HG02623 (cell line): ENCODE results near the gene ZNF143.
"Not testable (repeated sequence)": the region's sequence is repeated elsewhere in the genome, so short reads cannot be mapped to it uniquely, and the experiment has no call there.

Experiments
- ATAC-seq: cut with Tn5 transposase; IDR thresholded peaks from one replicate; pipeline ENCODE4 v1.9.1; 2021; ENCODE audit warnings: moderate library complexity; ENCODE audit not compliant: unreplicated experiment

ZNF143 gene

DNA sequence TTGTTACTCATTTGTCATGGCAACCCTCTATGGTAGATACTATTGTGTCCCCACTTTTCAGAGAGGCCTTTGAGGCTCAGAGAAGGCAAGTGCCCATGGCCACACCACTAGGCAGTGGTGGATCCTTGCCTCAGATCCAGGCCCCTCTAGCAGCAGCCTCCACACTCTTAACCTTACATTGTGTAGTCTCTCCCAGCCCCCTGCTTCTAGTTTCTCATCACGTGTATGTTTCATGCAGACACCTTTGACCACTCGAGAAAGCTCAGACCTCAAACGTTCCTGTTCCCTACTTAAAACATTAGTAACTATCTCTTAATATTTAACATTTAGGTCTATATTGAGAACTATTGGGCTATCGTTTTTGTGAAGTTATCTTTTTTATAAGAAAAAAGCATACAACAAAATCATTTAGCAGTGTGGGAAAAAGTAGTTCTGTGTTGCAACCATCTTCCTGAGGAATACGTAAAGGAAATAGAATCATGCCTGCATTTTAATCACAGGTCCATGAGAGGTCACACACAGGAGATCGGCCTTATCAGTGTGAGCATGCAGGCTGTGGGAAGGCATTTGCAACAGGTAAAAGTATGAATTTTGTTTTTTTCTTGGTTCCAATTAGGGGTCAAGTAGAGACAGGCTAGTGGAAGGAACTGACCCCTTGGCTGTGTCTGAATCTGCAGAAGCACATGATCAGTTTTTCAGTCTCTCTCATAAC, 35.1 kb downstream of the ZNF143 start:
- ATAC-seq = no peak

DNA sequence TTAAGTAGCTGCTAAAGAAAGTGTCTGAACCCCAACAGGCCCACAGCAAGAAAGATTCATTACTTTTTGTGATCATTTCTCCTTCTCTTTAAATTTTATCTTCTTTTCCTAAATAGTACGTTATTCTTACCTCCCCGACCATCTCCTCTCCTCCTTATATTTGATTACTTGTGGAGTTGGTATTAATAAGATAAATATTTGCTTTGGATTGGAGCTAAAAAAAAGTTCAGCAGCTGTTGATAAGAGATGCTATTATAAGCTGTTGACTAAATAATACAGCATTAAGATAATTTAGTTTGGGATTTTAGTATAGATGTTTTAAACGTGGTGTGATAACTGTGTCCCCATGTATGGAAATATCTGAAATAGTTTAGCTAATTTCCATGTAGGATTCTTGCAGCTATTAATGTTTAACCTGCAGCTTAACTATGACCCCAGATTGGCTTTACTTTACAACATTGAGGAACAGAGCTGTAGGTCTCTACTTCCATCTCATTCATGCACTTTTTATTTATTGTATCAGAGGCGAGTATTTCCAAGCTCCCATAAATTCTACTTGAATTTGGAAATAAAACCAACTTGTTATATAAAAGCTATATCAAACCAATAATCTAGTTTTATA, 37.8 kb downstream of the ZNF143 start:
- ATAC-seq = no peak

DNA sequence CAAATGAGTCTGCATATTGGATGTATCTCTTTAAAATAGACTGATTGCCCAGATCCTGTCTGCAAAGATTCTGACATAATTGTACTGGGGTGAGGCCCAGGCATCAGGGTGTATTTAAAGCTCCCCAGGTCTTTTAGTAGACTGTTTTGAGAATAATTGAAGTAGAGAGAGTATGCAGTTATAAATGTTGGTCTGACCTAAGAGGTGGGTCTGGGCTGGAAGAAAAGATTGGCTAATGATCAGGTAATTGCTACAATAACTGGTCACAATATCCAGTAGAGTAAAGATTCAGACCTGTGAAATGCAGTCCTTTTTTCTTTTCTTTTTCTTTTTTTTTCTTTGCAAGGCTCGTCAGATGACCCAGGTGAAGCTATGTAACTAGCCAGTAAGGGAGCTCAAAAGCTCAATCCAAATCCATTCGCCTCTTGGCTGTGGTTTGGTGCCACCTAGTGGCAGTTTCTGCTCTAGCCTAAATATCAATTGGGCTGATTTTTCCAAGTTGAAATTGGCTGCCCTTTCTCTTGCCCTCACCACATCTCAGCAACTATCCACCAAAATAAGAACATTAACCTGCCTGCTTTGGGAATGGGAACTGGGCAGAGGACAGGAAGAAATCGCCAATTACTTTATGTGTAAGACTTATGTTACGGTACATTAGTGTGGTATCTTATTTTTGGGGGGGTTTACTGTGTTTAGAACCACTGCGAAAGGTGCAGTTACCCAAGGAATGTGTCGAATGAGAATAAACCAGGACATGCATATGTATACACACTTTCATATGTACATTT, 45.9 kb downstream of the ZNF143 start:
- no peak for ATAC-seq

DNA sequence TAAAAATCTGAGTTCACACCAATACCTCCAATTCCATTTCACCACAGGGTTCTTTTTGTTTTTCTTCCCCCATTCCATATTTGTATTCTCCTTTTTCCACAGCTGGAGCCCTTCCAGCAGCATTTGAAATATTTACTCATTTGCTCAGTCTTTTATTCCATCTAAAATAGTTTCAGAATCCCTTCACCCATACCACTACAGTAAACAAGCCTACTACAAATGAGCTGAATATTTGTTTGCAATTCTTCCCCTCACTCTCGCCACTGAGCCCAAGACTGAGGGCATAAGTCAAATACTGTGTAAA, 46.4 kb downstream of the ZNF143 start:
- no peak for ATAC-seq

DNA sequence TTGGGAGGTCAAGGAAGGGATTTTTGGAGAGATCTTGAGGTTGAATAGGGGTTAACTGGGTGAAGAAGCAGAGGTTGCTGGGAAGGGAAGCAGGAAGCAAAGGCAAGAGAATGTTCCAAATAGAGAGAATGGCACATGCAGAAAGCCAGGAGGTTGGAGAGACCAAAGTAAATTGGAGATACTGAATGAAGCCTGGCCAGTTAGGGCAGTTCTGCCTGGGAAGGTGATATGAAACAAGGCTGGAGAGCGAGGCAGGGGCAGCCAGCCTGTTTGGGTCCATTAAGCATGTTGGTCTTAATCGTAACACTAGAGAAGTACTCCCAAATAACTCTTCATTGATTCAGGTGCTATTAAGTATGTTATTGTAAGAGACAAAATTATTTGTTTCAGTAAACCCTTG, 48.2 kb downstream of the ZNF143 start:
- ATAC-seq = no peak

DNA sequence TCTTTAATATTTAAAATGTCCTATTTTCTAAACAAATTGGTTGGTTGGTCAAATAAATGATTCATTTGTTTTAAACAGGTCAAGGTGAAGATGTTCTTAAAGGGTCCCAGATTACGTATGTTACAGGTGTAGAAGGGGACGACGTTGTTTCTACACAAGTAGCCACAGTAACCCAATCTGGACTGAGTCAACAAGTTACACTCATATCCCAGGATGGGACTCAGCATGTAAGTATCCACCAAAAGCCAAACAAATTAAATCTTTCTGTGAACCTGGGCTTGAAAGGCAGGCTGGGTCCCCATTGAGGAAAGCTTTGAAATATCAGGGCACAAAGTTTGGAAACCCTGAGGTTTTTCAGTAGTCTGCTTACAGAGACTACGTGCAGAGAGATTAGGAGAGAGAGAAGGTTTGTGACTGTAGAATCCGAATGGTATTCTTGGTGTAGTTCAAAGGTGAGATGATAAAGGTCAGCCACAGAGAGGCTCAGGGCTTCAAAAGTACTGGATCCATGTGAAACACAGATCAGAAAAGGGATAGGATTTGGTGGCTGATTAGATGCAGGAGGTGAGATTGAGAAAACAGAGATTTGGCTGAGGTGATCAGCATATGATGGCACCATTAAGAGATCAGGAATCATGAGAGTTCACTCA, 51.7 kb downstream of the ZNF143 start:
- no peak for ATAC-seq

DNA sequence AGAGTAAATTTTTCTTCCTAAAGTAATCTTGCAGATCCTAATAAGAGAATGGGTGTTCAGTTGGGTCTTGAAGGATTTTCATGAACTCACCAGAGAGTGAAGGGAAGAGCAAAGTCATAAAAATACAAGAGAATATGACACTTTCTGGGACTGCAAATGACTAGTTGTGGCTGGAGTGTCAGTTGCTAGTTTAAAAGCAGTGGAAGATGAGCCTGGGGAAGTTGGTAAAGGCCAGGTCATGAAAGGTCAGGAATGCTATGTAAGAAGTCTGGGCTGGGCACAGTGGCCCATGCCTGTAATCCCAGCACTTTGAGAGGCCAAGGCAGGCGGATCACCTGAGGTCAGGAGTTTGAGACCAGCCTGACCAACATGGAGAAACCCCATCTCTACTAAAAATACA, 53.8 kb downstream of the ZNF143 start:
- ATAC-seq = not testable (repeated sequence)

DNA sequence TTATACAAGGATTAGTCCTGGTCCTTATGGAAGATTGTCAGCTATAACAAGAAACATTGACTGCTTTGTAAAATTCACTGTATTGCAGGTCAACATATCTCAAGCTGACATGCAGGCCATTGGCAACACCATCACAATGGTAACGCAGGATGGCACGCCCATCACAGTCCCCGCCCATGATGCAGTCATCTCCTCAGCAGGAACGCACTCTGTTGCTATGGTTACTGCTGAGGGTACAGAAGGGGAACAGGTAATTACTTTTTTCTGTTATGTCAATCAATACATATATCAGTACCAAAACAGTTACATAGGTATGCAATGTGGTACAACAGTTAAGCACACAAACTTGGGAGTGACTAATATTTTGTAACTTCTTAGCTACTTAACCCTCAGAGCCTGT, 55.3 kb downstream of the ZNF143 start:
- ATAC-seq = no peak

DNA sequence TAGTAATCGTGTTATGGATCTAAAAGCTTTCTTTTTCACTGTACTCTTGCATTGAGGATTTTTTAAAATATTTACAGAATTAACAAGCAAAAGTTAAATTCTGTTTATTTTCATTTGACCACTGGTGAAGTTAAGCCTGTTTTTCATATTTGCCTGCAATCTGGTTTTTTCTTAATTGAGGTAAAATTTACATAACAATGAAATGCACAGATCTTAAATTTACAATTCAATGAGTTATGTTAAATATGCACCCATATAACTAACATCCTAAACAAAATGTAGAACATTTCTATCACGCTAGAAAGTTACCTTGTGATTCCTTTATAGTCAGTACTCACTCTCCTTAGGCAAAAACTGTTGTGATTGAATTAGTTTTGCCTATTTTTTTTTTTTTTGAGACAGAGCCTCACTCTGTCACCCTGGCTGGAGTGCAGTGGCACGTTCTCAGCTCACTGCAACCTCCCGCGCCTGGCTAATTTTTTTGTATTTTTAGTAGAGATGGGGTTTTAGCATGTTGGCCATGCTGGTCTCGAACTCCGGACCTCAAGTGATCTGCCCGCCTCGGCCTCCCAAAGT, 58.1 kb downstream of the ZNF143 start:
- ATAC-seq = no peak

DNA sequence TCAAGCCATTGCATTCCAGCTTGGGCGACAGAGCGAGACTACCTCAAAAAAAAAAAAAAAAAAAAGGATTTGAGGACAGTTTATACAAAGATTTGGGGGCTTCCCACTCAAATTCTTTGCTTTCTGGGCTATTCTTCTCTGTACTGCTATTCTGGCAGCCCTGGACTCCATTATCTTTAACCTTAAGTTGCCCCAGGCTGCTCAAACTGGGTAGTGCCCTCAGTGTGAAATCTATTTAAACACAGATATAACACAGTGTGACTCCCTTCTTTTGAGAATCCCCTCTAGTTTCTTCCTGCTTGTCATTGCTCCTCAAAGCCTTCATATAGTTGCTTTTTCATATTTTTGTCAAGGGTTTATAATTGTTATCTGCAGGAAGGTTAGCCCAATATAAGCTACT, 63.2 kb downstream of the ZNF143 start:
- ATAC-seq = no peak

DNA sequence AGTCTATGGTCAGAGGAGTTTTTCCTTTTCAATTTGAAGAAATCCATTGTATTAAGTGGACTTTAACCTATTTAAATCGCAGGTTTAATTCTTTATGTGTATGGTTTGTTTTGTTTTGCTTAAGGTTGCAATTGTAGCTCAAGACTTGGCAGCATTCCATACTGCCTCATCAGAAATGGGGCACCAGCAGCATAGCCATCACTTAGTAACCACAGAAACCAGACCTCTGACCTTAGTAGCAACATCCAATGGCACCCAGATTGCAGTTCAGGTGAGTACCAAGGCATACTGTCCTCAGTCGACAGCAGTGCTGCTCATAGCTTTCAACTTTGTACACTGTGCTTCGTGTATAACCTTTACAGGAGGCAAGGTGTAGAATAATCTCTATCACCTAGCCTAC, 64.3 kb downstream of the ZNF143 start:
- no peak for ATAC-seq

DNA sequence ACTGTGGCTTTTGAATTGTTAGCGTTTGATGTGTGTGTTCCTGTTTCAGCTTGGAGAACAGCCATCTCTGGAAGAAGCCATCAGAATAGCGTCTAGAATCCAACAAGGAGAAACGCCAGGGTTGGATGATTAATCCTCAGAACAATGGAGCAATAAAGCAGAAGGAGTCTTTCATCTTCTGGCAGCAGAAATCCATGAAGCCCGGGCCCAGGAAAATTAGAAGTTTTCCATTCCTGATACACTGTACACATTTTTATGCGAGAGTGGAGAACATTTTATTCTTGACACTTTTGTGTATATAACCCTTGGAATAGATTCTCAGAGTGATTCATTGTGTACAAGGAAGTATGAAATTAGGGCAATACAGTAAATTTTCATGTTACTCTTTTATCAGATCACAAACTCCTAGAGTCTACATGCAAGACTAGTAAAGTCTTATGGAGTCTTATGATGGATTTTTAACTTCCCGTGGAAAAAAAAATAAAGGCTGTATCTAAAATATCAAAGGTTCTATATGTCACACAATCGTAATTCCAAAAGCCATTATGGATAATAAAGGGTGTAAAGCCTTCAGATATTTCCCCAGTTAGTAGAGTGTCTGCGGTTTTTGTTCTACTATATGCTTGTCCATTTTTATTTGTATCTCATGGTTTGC, 66.8 kb downstream of the ZNF143 start:
- no peak for ATAC-seq

DNA sequence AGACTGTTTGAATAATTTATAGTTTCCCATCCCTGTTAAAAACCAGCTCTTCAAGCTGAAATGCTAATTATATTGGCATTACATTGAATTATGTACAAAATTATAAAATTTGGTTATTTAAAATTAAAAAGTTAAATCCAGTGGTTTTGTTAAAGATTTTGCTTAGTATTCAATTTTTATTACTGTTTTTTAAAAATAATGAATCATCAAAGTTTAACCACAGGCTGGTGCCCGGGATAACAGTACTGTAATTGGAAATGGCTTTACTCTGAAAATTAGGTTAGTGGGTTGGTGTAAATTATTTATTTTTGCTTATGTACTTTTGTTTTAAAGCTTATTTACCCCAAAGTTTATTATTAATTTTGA, 67.3 kb downstream of the ZNF143 start:
- no peak for ATAC-seq

DNA sequence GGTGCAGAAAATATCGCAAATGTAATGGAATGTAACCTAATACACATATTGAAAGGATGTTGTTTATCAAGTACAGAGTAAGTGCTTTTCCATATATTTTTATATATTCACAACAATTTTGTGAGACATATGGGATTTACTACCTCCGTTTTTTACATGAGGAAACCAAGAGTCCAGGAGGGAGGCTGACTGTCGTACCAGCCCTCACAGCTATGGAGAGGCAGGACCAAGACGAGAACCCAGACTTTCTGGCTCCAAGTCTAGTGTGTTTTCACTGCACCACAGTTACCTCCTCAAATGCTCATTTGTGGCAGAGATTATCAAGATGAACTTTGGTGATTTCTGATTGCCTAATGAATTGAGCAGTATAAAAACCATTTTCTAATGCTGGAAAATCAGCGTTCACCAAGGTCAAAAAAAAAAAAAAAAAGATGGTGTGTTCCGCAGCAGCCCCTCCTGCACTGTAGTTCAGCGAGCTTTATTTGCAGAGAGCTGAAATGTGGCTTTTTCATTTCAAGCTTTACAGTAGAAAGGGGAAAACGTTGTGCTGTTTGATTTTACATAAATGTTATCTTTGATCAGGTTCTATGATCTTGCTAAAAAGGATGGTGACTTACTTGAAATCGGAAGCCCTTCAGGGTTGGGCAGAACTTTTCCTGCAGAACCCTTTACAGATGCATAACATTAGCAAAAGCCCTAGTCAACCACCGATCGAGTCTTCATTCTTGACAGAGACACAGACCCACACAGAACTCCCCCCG, 67.9 kb downstream of the ZNF143 start:
- no peak for ATAC-seq

DNA sequence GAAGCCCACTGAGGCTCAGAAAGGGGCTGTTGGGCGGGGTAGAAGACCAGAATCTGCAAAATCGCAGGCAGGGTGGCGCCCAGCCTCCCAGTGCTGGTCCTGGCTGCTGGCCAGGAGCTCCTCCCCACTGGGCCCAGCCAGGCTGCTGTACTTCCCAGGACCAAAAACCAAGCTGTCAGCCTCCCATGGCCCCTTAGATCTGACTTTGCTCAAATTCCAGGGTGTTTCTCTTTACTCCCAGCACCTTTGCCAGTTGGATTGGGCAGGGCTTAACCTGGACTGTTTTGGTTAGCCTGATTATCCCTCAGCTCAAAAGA, 68.5 kb downstream of the ZNF143 start:
- no peak for ATAC-seq

DNA sequence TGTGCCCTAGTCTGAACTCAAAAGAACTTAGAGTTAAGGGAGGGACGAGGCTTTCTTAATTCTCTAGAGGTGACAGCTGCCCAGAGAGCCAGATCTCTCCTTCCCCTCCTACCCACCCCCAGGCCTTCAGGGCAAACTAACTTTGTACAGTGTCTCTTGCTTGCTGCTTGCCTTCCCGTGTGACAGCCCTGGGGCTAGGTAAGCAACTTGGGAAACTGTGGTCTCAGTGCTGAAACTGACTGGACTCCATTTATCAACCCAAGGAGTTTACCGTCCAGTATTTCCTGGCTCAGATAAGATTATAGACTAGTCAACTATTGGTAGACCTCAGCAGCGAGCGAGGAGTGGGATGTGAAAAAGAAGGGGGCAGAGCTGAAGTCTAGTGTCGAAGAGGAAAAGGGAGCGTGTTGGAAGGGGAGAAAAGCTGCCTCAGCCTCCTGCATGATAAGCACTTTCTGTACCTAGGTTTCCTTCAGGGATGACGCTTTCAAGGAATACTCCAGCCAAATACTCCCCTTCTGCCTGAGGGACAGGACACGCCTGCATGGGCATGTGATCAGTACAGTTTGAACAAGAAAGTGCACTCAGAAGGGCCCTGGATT, 69.3 kb downstream of the ZNF143 start:
- ATAC-seq = no peak

DNA sequence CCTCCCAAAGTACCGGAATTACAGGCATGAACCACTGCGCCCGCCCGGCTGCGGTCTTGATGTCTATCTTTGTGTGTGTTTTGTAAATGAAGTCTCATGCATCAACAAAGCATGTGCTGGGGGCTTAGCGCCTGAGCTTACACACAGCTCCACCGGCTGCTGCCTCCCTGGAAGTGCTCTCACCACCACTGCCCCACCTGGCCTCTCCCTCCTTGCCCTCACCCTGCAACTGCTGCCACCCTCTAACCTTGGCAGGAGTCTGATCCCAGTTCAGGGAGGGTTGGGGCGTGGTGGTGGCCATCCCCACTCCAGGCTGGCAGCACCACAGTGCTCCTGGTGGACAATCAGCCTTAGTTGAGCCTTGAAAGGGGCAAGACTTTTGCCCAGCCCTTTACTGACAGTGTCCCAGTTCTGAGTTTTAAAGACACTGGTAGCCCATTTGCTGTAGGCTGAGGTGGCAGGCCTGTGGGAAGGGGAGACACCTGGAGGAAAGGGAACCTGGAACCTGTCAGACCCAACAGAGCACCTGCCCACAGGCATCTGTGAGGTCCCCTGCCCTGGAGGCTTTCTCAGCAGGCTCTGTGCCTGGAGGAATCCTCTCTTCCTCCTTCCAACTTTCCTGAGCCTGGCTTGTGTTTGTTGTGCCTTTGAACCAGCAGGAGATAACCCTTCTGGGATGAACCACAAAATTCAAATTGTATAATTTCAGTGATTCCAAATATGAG, 70.3 kb downstream of the ZNF143 start:
- no peak for ATAC-seq

DNA sequence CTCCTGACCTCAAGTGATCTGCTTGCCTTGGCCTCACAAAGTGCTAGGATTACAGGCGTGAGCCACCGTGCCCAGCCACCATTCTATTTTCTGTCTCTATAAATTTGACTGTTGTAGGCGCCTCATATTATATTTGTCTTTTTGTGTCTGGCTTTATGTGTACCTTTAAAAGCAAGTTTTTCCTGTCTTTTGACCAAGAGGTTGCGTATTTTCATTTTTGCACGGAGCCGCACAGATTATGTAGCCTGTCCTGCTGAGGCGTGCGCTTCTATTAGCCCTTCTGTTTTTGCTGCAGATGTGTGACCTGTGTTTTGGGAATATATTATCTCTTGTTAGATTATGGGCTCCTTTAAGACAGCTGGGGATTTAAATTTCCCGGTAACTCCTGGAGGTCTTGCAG, 72.2 kb downstream of the ZNF143 start:
- no peak for ATAC-seq

DNA sequence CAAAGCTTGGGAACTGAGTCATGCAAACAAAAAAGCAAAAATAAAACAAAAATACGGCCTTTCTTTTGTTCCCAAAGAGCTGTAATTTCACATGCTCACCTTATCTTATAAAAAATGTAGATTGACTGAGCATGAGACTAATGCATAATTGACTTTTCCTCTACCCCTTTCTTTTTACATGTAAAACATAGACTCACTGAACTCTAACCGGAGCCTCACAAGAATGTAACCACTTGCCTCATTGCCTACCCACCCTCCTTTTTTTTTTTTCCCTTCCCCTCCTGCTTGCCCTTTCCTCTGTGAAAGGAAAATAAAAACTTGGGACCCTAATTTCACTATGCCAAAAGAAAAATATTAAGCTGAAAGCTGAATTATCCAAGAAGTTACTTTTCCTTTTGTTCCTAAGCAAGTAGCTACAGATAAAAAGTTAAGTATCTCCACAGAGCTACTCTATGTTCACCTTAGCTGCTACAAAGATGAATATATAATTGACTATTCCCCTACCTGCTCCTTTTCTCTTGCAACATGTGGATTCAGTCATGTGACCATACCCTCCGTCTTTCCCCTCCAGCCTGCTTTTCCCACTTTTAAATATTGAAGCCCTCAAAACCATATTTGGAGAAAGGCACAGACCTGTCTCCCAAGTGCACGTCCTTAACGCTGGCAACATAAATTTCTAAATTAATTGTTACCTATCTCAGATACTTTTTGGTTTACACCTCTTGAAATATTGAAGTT, 73.1 kb downstream of the ZNF143 start:
- no peak for ATAC-seq
